Kidney (tissue), 14 donors: ENCODE measurements around the gene AUTS2. TPM values are rescaled to one million over a fixed set of nuclear protein-coding genes. Genes with fewer than 3 reads are reported as not detected.

ENCODE experiments used
- DNase-seq, 5 donors: peaks; one replicate each; pipeline ENCODE4 v3.0.0-alpha.2; 2013 to 2020
- FAIRE-seq: peaks from 2 replicates; lab custom pipeline; 2012; peaks lifted over from hg19 to GRCh38; lab: Jason Lieb, UNC
- H3K27ac ChIP-seq, 2 donors: one replicate each; pipeline ENCODE4 v1.7.0; 2013; ENCODE audit warnings: low read depth in 2 of 2, low read length in 2 of 2, inconsistent platforms in 1 of 2
- H3K27me3 ChIP-seq: one replicate; pipeline ENCODE4 v1.7.1; 2013; ENCODE audit warnings: low read length, inconsistent platforms; ENCODE audit not compliant: control insufficient read depth, insufficient read depth
- H3K36me3 ChIP-seq, 3 donors: one replicate each; pipeline versions ENCODE4 v1.7.0 to v1.7.1; 2013; ENCODE audit warnings: low read length in 3 of 3, control low read depth in 1 of 3, inconsistent platforms in 1 of 3; ENCODE audit not compliant: insufficient read depth in 3 of 3, control insufficient read depth in 2 of 3
- H3K4me1 ChIP-seq, 3 donors: one replicate each; pipeline versions ENCODE4 v1.7.0 to v1.7.1; 2013; ENCODE audit warnings: low read length in 3 of 3, inconsistent platforms in 1 of 3, low read depth in 1 of 3; ENCODE audit not compliant: control insufficient read depth in 2 of 3, insufficient read depth in 2 of 3
- H3K4me3 ChIP-seq, 3 donors: one replicate each; pipeline versions ENCODE4 v1.7.0 to v1.8.1; 2013; ENCODE audit warnings: low read length in 3 of 3, control low read depth in 1 of 3, inconsistent platforms in 1 of 3
- H3K9ac ChIP-seq, 3 donors: one replicate each; pipeline versions ENCODE4 v1.7.0 to v1.7.1; 2013; ENCODE audit warnings: low read length in 3 of 3, control low read depth in 1 of 3, inconsistent platforms in 1 of 3
- H3K9me3 ChIP-seq, 3 donors: one replicate each; pipeline versions ENCODE4 v1.7.0 to v1.7.1; 2013; ENCODE audit warnings: low read length in 3 of 3, control low read depth in 1 of 3, inconsistent platforms in 1 of 3; ENCODE audit not compliant: control insufficient read depth in 2 of 3, insufficient read depth in 1 of 3
- CTCF ChIP-seq: IDR thresholded peaks from 3 replicates; pipeline ENCODE4 v1.5.1; 2012; ENCODE audit warnings: mild to moderate bottlenecking, moderate library complexity, borderline replicate concordance; ENCODE audit not compliant: insufficient read depth; ENCODE audit errors: extremely low read depth
- intact Hi-C: fragments of 100-400 bp; cut with DNase I; formaldehyde crosslinking; loops from one replicate; pipeline ENCODE4 v1.11.1; 2022
- polyA plus RNA-seq: library from polyadenylated mRNA; stranded (reverse); fragments of 350-450 nt; fragmentation: Illumina TruSeq; extraction: RNeasy Lipid Tissue Mini Kit (QIAGEN cat#74804); gene quantifications from one replicate; pipeline ENCODE4 v1.2.3, GENCODE V29; 2014; ENCODE audit warnings: low read depth, low replicate concordance; ENCODE audit not compliant: insufficient read depth
- total RNA-seq: library from RNA; stranded (reverse); fragmentation: NEBNext Ultra II Directional; extraction: Animal tissue kit (Norgen Biotek cat#: 25700); gene quantifications from one replicate; pipeline ENCODE4 v1.2.1, GENCODE V29; 2021
- donor health status: control.
- donor health status: control.
- donor health status: control.
- donor health status: control.
- donor health status: control.
- donor health status: DM: yes; HTN: yes; CAD: no.
- donor health status: Normal renal cell carcinoma (clear cell type).

AUTS2 gene
- total and polyA plus RNA-seq, 2 donors from 2014 or later = 5.2 to 33.8 TPM

GRCh38 chr7:69603351-69603750 lies 5.1 kb downstream of the AUTS2 start:
- H3K9me3 ChIP-seq = no peaks in the 10 kb centered on the region

GRCh38 chr7:69603937-69604494 lies 5.7 kb downstream of the AUTS2 start:
- no peak overlapping the region for H3K27ac ChIP-seq
- TF ChIP-seq CTCF = no peak
- no peak for FAIRE-seq

More at GRCh38 chr7:69603351-69603750, 5.1 kb downstream of the AUTS2 start:
- intact Hi-C loops = no loop called here
- no peak for TF ChIP-seq CTCF
- H3K27ac ChIP-seq = no peak overlapping the region
- no peaks in the 10 kb centered on the region for H3K27me3 ChIP-seq
- DNase-seq = no peak
- H3K4me1 ChIP-seq = peaks cover 0 to 5% (median 4%) of the 10 kb centered on the region in 3 donors
- H3K36me3 ChIP-seq = no peaks in the 10 kb centered on the region
- no peak for FAIRE-seq
- H3K4me3 ChIP-seq = no peak overlapping the region
- no peak overlapping the region for H3K9ac ChIP-seq

GRCh38 chr7:69605070-69605469 lies 6.8 kb downstream of the AUTS2 start:
- DNase-seq = peak in 1 of 5 donors; percentile 56
- FAIRE-seq = no peak
- Histone ChIP-seq H3K9me3 (no peaks in the 10 kb centered on the region), H3K4me3 (no peak overlapping the region), H3K27ac (no peak overlapping the region), H3K9ac (no peak overlapping the region), H3K4me1 (peaks cover 0 to 3% (median 2%) of the 10 kb centered on the region in 3 donors), H3K27me3 (no peaks in the 10 kb centered on the region), H3K36me3 (no peaks in the 10 kb centered on the region)
- intact Hi-C loops = no loop called here
- TF ChIP-seq CTCF = no peak

More at GRCh38 chr7:69603937-69604494, 5.7 kb downstream of the AUTS2 start:
- DNase-seq = no peak
- Histone ChIP-seq H3K4me3 (no peak overlapping the region), H3K9ac (no peak overlapping the region), H3K9me3 (no peaks in the 10 kb centered on the region), H3K4me1 (peaks cover 0 to 5% (median 4%) of the 10 kb centered on the region in 3 donors), H3K27me3 (no peaks in the 10 kb centered on the region), H3K36me3 (no peaks in the 10 kb centered on the region)
- intact Hi-C loops = no loop called here

- Histone ChIP-seq H3K9ac (no peak overlapping the region), H3K4me1 (no peaks in the 10 kb centered on the region), H3K27ac (no peak overlapping the region), H3K4me3 (no peak overlapping the region), H3K36me3 (no peaks in the 10 kb centered on the region), H3K27me3 (no peaks in the 10 kb centered on the region), H3K9me3 (no peaks in the 10 kb centered on the region)
- intact Hi-C loops = no loop called here
- no peak for TF ChIP-seq CTCF
- no peak for FAIRE-seq
- DNase-seq = no peak
Measured at GRCh38 chr7:69605546-69605945, 7.3 kb downstream of the AUTS2 start.
